H1 (cell line): Measurements from ENCODE around the gene ZNF394. TPM values are rescaled to one million over a fixed set of nuclear protein-coding genes. Genes with fewer than 3 reads are reported as not detected.

Experiments
- CTCF ChIA-PET: fragments of 300-600 bp; sonication (Branson Sonifier 250); formaldehyde crosslinking; loops from one replicate; lab custom pipeline; 2021; ENCODE audit not compliant: partially characterized antibody; lab: Charles Lee
- POLR2A ChIA-PET: fragments of 300-600 bp; sonication (Branson Sonifier 250); formaldehyde crosslinking; loops from one replicate; lab custom pipeline; 2021; ENCODE audit warnings: inconsistent platforms; ENCODE audit not compliant: partially characterized antibody; lab: Charles Lee
- DNase-seq, 2 experiments: peaks; one replicate each; pipeline versions ENCODE4 v3.0.0 to v3.0.0-alpha.2; 2010 to 2022; ENCODE audit warnings: low spot score in 2 of 2, low read depth in 1 of 2, mixed read lengths in 1 of 2
- FAIRE-seq: peaks from 2 replicates; lab custom pipeline; 2011; peaks lifted over from hg19 to GRCh38; lab: Jason Lieb, UNC
- H2AFZ ChIP-seq: 2 replicates; pipeline ENCODE4 v1.8.1; 2012; ENCODE audit warnings: low read length, inconsistent platforms
- H2AK5ac ChIP-seq: 2 replicates; pipeline ENCODE4 v1.6.1; 2013; ENCODE audit warnings: low read depth, low read length
- H2BK120ac ChIP-seq: replicated peaks from 2 replicates; pipeline ENCODE3; 2013; ENCODE audit warnings: low read depth, low read length, inconsistent platforms
- H2BK12ac ChIP-seq: 2 replicates; pipeline ENCODE4 v1.6.1; 2013; ENCODE audit warnings: low read depth, low read length
- H2BK15ac ChIP-seq: 2 replicates; pipeline ENCODE4 v1.6.1; 2013; ENCODE audit warnings: low read length
- H2BK20ac ChIP-seq: 2 replicates; pipeline ENCODE4 v1.6.1; 2013; ENCODE audit warnings: low read length
- H2BK5ac ChIP-seq: 2 replicates; pipeline ENCODE4 v1.6.1; 2013; ENCODE audit warnings: low read depth, low read length
- H3K14ac ChIP-seq: 2 replicates; pipeline ENCODE4 v1.6.1; 2013; ENCODE audit warnings: inconsistent platforms; ENCODE audit not compliant: insufficient read length
- H3K18ac ChIP-seq: 2 replicates; pipeline ENCODE4 v1.6.1; 2013; ENCODE audit warnings: low read length; ENCODE audit errors: extremely low read depth
- H3K23ac ChIP-seq: 2 replicates; pipeline ENCODE4 v1.6.1; 2013; ENCODE audit warnings: inconsistent platforms; ENCODE audit not compliant: insufficient read length
- H3K23me2 ChIP-seq: 2 replicates; pipeline ENCODE4 v1.6.1; 2013; ENCODE audit warnings: low read depth, low read length
- H3K27ac ChIP-seq: 2 replicates; pipeline ENCODE4 v1.6.1; 2011; ENCODE audit warnings: low read depth, low read length, inconsistent platforms
- H3K27me3 ChIP-seq, 4 experiments: replicated peaks in 1 of 4; 1 replicate in 1 of 4; 2 replicates in 3 of 4; pipeline versions ENCODE4 v1.6.1 to v1.8.1; 2011 to 2013; ENCODE audit warnings: low read length in 3 of 4, mild to moderate bottlenecking in 3 of 4, inconsistent platforms in 2 of 4, mixed read lengths in 2 of 4, moderate library complexity in 1 of 4; ENCODE audit not compliant: control insufficient read depth in 3 of 4, insufficient read depth in 3 of 4; ENCODE audit errors: extremely low read depth in 1 of 4
- H3K36me3 ChIP-seq, 4 experiments: 2 replicates each; pipeline versions ENCODE4 v1.6.1 to v1.8.1; 2011 to 2013; ENCODE audit warnings: mild to moderate bottlenecking in 4 of 4, low read length in 3 of 4, moderate library complexity in 2 of 4, control low read depth in 1 of 4, inconsistent platforms in 1 of 4; ENCODE audit not compliant: insufficient read depth in 4 of 4, control insufficient read depth in 2 of 4
- H3K4ac ChIP-seq: replicated peaks from 2 replicates; pipeline ENCODE3; 2013; ENCODE audit warnings: low read length, low read depth, mixed read lengths, inconsistent platforms; ENCODE audit not compliant: insufficient read length
- H3K4me1 ChIP-seq, 4 experiments: replicated peaks in 1 of 4; 1 replicate in 1 of 4; 2 replicates in 3 of 4; pipeline versions ENCODE4 v1.6.1 to v1.8.1; 2011 to 2013; ENCODE audit warnings: low read length in 3 of 4, inconsistent platforms in 2 of 4, mixed read lengths in 1 of 4; ENCODE audit not compliant: insufficient read depth in 4 of 4, control insufficient read depth in 3 of 4
- H3K4me2 ChIP-seq, 2 experiments: 2 replicates each; pipeline versions ENCODE4 v1.6.1 to v1.8.1; 2011 to 2013; ENCODE audit warnings: low read depth in 2 of 2, low read length in 2 of 2, control low read depth in 1 of 2, inconsistent platforms in 1 of 2, mild to moderate bottlenecking in 1 of 2; ENCODE audit not compliant: insufficient read depth in 1 of 2
- H3K4me3 ChIP-seq, 4 experiments: fragments of 200-600, 300-600 bp in 1 of 4; sonication (generic), shearing (Covaris generic), sonication (Bioruptor Twin) in 1 of 4; 2 replicates each; pipeline versions ENCODE4 v1.5.1 to v1.8.1; 2011 to 2016; ENCODE audit warnings: low read length in 4 of 4, low read depth in 3 of 4, control low read depth in 2 of 4, inconsistent platforms in 2 of 4, mild to moderate bottlenecking in 2 of 4, mixed read lengths in 1 of 4, moderate library complexity in 1 of 4; ENCODE audit not compliant: insufficient read depth in 2 of 4; ENCODE audit errors: extremely low read depth in 1 of 4
- H3K56ac ChIP-seq: replicated peaks from 2 replicates; pipeline ENCODE3; 2013; ENCODE audit warnings: low read depth, mild to moderate bottlenecking, mixed read lengths, low read length, inconsistent platforms; ENCODE audit not compliant: insufficient read length
- H3K79me1 ChIP-seq: 2 replicates; pipeline ENCODE4 v1.6.1; 2013; ENCODE audit warnings: low read depth, low read length, control low read depth
- H3K79me2 ChIP-seq, 2 experiments: 2 replicates each; pipeline versions ENCODE4 v1.6.1 to v1.8.1; 2012 to 2013; ENCODE audit warnings: low read length in 2 of 2, mild to moderate bottlenecking in 2 of 2, inconsistent platforms in 1 of 2; ENCODE audit not compliant: insufficient read depth in 2 of 2, control insufficient read depth in 1 of 2
- H3K9ac ChIP-seq, 4 experiments: replicated peaks in 1 of 4; 1 replicate in 1 of 4; 2 replicates in 3 of 4; pipeline versions ENCODE4 v1.6.1 to v1.8.1; 2011 to 2013; ENCODE audit warnings: low read depth in 3 of 4, low read length in 3 of 4, control low read depth in 2 of 4, mild to moderate bottlenecking in 2 of 4, moderate library complexity in 2 of 4, inconsistent platforms in 1 of 4; ENCODE audit errors: extremely low read depth in 1 of 4
- H3K9me3 ChIP-seq, 2 experiments: 2 replicates each; pipeline versions ENCODE4 v1.6.1 to v1.8.1; 2012 to 2013; ENCODE audit warnings: mild to moderate bottlenecking in 2 of 2, moderate library complexity in 2 of 2, control low read depth in 1 of 2, inconsistent platforms in 1 of 2, low read depth in 1 of 2, low read length in 1 of 2, mixed read lengths in 1 of 2; ENCODE audit not compliant: insufficient read depth in 2 of 2
- H4K20me1 ChIP-seq, 2 experiments: replicated peaks in 1 of 2; 2 replicates each; pipeline versions ENCODE3 to v1.8.1; 2011 to 2013; ENCODE audit warnings: inconsistent platforms in 2 of 2, low read length in 2 of 2, mild to moderate bottlenecking in 1 of 2; ENCODE audit not compliant: insufficient read depth in 2 of 2, control insufficient read depth in 1 of 2
- H4K5ac ChIP-seq: 2 replicates; pipeline ENCODE4 v1.6.1; 2013; ENCODE audit warnings: low read length, low read depth, mixed read lengths, inconsistent platforms; ENCODE audit not compliant: insufficient read length
- H4K8ac ChIP-seq: 2 replicates; pipeline ENCODE4 v1.8.0; 2013; ENCODE audit warnings: mild to moderate bottlenecking, moderate library complexity, low read length, inconsistent platforms; ENCODE audit not compliant: insufficient read depth; ENCODE audit errors: extremely low read depth
- H4K91ac ChIP-seq: replicated peaks from 2 replicates; pipeline ENCODE3; 2013; ENCODE audit warnings: low read length, mixed read lengths, inconsistent platforms; ENCODE audit not compliant: insufficient read length
- ATF2 ChIP-seq: IDR thresholded peaks from 2 replicates; pipeline ENCODE4 v1.6.1; 2012; ENCODE audit warnings: low read length, inconsistent platforms
- CBX5 ChIP-seq: fragments of 300-800, 300-1000 bp; sonication (generic); IDR thresholded peaks from 2 replicates; pipeline ENCODE4 v1.7.1; 2016; ENCODE audit warnings: antibody characterized with exemption, low read length, low read depth
- CBX8 ChIP-seq: fragments of 300-800, 300-1000 bp; sonication (generic); IDR thresholded peaks from 2 replicates; pipeline ENCODE4 v1.7.1; 2016; ENCODE audit warnings: low read depth, low read length, borderline replicate concordance
- CREB1 ChIP-seq: IDR thresholded peaks from 2 replicates; pipeline ENCODE4 v1.6.1; 2012; ENCODE audit warnings: inconsistent platforms
- JUN ChIP-seq: IDR thresholded peaks from 2 replicates; pipeline ENCODE4 v1.6.1; 2011; ENCODE audit warnings: low read depth, mild to moderate bottlenecking, improper control_type of control experiment, low read length
- POLR2A ChIP-seq, 2 experiments: IDR thresholded peaks; 1 replicate in 1 of 2; 2 replicates in 1 of 2; pipeline ENCODE4 v1.6.1; 2011; ENCODE audit warnings: low read depth in 2 of 2, low read length in 2 of 2, mild to moderate bottlenecking in 2 of 2; ENCODE audit errors: control extremely low read depth in 1 of 2
- RNF2 ChIP-seq: fragments of 200-900, 300-1000 bp; sonication (generic); IDR thresholded peaks from 2 replicates; pipeline ENCODE4 v1.7.1; 2016; ENCODE audit warnings: borderline replicate concordance, low read depth, mild to moderate bottlenecking, antibody characterized with exemption, low read length; ENCODE audit not compliant: poor library complexity, severe bottlenecking; ENCODE audit errors: missing control alignments
- SIN3A ChIP-seq, 2 experiments: IDR thresholded peaks in 1 of 2; conservative IDR thresholded peaks in 1 of 2; 2 replicates each; pipeline ENCODE4 v1.6.1; 2011 to 2012; ENCODE audit warnings: low read length in 2 of 2, improper control_type of control experiment in 1 of 2, low read depth in 1 of 2, mild to moderate bottlenecking in 1 of 2
- SP1 ChIP-seq: IDR thresholded peaks from 2 replicates; pipeline ENCODE4 v1.6.1; 2011; ENCODE audit warnings: low read depth, low read length
- SP4 ChIP-seq: IDR thresholded peaks from 2 replicates; pipeline ENCODE4 v1.6.1; 2012; ENCODE audit warnings: low read length, inconsistent platforms
- SRF ChIP-seq: IDR thresholded peaks from 2 replicates; pipeline ENCODE4 v1.6.1; 2011; ENCODE audit warnings: mild to moderate bottlenecking, low read depth, low read length, moderate library complexity
- TBP ChIP-seq: IDR thresholded peaks from 2 replicates; pipeline ENCODE4 v1.6.1; 2011; ENCODE audit warnings: low read depth, low read length, improper control_type of control experiment
- TCF12 ChIP-seq: IDR thresholded peaks from 2 replicates; pipeline ENCODE4 v1.6.1; 2011; ENCODE audit warnings: low read depth, mild to moderate bottlenecking, low read length
- YY1 ChIP-seq: IDR thresholded peaks from 2 replicates; pipeline ENCODE4 v1.6.1; 2011; ENCODE audit warnings: low read depth, mild to moderate bottlenecking, low read length
- WGBS, 2 experiments: shearing (Covaris generic) in 1 of 2; methylation state at CpG; one replicate each; pipeline versions ENCODE4 v1.1.6 to v1.1.7; 2013 to 2015; ENCODE audit warnings: low lambda C conversion rate in 2 of 2, mixed read lengths in 2 of 2, inconsistent platforms in 1 of 2, low coverage in 1 of 2, missing lambda C conversion rate in 1 of 2; ENCODE audit not compliant: insufficient replicate concordance in 2 of 2, insufficient coverage in 1 of 2, insufficient read length in 1 of 2; ENCODE audit errors: extremely low coverage in 1 of 2, missing lambda C conversion rate in 1 of 2; 5-methylcytosine and 5-hydroxymethylcytosine counted together
- polyA plus RNA-seq, 7 experiments: library from polyadenylated mRNA; depleted of rRNA in 3 of 7; stranded (reverse) in 5 of 7; unstranded in 2 of 7; fragments of >200 nt in 5 of 7; fragments of 200-250 nt in 2 of 7; gene quantifications; 1 replicate in 5 of 7; 2 replicates in 1 of 7; 4 replicates in 1 of 7; pipeline versions ENCODE4 v1.2.1 to v1.2.3, GENCODE V29; 2011 to 2013; ENCODE audit warnings: missing spikeins in 2 of 7, mixed read lengths in 2 of 7
- total RNA-seq: library from RNA; stranded (reverse); fragmentation: NEBNext Ultra II Directional; extraction: Animal tissue kit (Norgen Biotek cat#: 25700); gene quantifications from 2 replicates; pipeline ENCODE4 v1.2.1, GENCODE V29; 2021

The ZNF394 gene
- total and polyA plus RNA-seq, 2 of the 8 experiments (the other 6 are each of a cell fraction or from before 2014, with no cell fraction given) = 6.6 to 19.3 TPM

GRCh38 chr7:99535667-99536066 lies 35.6 kb upstream of the ZNF394 start:
- H2AK5ac ChIP-seq = no peak overlapping the region
- no peak overlapping the region for H3K14ac ChIP-seq
- FAIRE-seq (no peak), DNase-seq (no peak)
- 100% methylated on average over 2 of the region's 2 CpGs; no CpG with 5 or more reads in 1 of the 2 experiments for WGBS, 2 experiments
- H3K4me1 ChIP-seq = no peaks in the 10 kb centered on the region
- POLR2A ChIA-PET = interaction anchor here (1.1 to 1.3 kb wide), 2 partner anchors 10 to 494 kb away, joined by 3 read pairs; no protein-coding TSS in a partner anchor
- H3K4ac ChIP-seq = no peak overlapping the region
- H4K91ac ChIP-seq = no peak overlapping the region
- H2BK20ac ChIP-seq = no peak overlapping the region
- no peaks in the 10 kb centered on the region for H4K20me1 ChIP-seq
- H3K18ac ChIP-seq = no peak overlapping the region
- H3K4me2 ChIP-seq = no peak overlapping the region
- CTCF ChIA-PET = interaction anchor here (0.9 to 1.9 kb wide), 2 partner anchors 10 to 18 kb away, joined by 3 to 9 read pairs; no protein-coding TSS in a partner anchor
- peaks cover 50% of the 10 kb centered on the region in 2 experiments for H3K9me3 ChIP-seq
- H3K36me3 ChIP-seq = peaks cover 12 to 35% (median 20%) of the 10 kb centered on the region in 4 experiments; a peak in 7 of 8 replicates
- H4K5ac ChIP-seq = no peak overlapping the region
- no peak overlapping the region for H3K27ac ChIP-seq
- no peaks in the 10 kb centered on the region for H3K79me2 ChIP-seq
- no peak overlapping the region for H2BK5ac ChIP-seq
- H3K4me3 ChIP-seq = no peak overlapping the region
- H2BK12ac ChIP-seq = no peak overlapping the region
- no peak overlapping the region for H2BK15ac ChIP-seq
- H2BK120ac ChIP-seq = no peak overlapping the region
- H3K23ac ChIP-seq = no peak overlapping the region
- no peak overlapping the region for H3K56ac ChIP-seq
- H3K27me3 ChIP-seq = no peaks in the 10 kb centered on the region
- no peak overlapping the region for H4K8ac ChIP-seq
- H3K79me1 ChIP-seq = no peaks in the 10 kb centered on the region
- H3K9ac ChIP-seq = no peak overlapping the region
- H3K23me2 ChIP-seq = no peaks in the 10 kb centered on the region
- H2AFZ ChIP-seq = no peak overlapping the region
- TF ChIP-seq SP1 (no peak), POLR2A (IDR thresholded peaks at IDR 0.05; ENCODE audit: control extremely low read depth in 1 of 2, low read depth in 2 of 2, low read length in 2 of 2) (no peak), TBP (no peak), YY1 (no peak), TCF12 (no peak), CREB1 (no peak), SP4 (no peak), RNF2 (no peak), ATF2 (no peak), SRF (no peak), JUN (no peak), CBX8 (no peak), CBX5 (no peak), SIN3A (conservative IDR thresholded peaks at IDR 0.05 in 1 of 2, IDR thresholded peaks at IDR 0.05 in 1 of 2; ENCODE audit: low read depth in 1 of 2, low read length in 2 of 2) (no peak)
